C4-2B (cell line): ENCODE results near the gene AURKAIP1.

Experiments
- ZFX ChIP-seq: fragments of 450-650 bp; IDR thresholded peaks from 2 replicates; pipeline ENCODE4 v1.6.1; 2017
- TF ChIP-seq, protein P1 (sequence below): fragments of 450-650 bp; conservative IDR thresholded peaks from 2 replicates; pipeline ENCODE4 v1.5.1; 2017; ENCODE audit warnings: mild to moderate bottlenecking

GRCh38 chr1:1373051-1373814 lies 1.8 kb downstream of the AURKAIP1 start:
- TF ChIP-seq, protein P1, sequence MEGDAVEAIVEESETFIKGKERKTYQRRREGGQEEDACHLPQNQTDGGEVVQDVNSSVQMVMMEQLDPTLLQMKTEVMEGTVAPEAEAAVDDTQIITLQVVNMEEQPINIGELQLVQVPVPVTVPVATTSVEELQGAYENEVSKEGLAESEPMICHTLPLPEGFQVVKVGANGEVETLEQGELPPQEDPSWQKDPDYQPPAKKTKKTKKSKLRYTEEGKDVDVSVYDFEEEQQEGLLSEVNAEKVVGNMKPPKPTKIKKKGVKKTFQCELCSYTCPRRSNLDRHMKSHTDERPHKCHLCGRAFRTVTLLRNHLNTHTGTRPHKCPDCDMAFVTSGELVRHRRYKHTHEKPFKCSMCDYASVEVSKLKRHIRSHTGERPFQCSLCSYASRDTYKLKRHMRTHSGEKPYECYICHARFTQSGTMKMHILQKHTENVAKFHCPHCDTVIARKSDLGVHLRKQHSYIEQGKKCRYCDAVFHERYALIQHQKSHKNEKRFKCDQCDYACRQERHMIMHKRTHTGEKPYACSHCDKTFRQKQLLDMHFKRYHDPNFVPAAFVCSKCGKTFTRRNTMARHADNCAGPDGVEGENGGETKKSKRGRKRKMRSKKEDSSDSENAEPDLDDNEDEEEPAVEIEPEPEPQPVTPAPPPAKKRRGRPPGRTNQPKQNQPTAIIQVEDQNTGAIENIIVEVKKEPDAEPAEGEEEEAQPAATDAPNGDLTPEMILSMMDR, result no peak
- no peak for TF ChIP-seq ZFX
